Measurements from ENCODE around the gene CATSPERD.
"Not testable (repeated sequence)": the region's sequence is repeated elsewhere in the genome, so short reads cannot be mapped to it uniquely, and the experiment has no call there.

Gene CATSPERD

DNA sequence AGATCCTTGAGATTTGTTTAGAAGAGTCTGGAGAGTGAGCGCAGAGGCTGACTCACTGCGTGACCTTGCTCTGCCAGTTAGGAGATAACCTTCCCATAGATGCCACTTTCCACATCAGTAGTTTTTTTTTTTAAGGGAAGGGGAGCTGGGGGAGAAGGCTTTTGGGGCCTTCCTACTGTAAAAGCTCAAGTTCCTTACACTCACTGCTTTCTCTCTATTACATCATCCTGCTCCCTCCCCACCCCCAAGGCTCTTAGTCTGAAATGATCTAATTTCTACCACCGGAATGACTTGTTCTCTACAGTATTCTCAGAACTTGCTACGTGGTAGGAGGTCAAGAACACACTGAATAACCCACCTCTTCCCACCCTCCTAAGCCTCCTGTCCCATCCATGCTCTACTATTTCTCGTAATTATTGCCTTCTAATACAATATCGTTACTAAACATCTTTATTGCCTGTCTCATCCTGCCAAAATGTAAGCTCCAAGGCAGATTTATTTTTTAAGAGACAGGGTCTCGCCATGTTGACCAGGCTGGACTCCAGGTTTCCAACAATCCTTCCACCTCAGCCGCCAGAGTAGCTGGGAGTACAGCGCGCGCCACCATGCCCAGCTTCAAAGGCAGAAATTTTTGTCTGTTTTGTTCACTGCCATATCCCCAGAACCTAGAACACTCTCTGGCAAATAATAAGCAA is 1.7 kb upstream of the CATSPERD start:
- TF ChIP-seq POLR2AphosphoS5 (IDR thresholded peaks at IDR 0.05; ENCODE audit: low read depth, low read length): 0 out of 2 replicates have a peak, but pooled peaks have one; percentile 66
- peak; percentile 56; the same call in 1 of the 2 replicates for TF ChIP-seq POLR2A (IDR thresholded peaks at IDR 0.05; ENCODE audit: low read depth, low read length)
- no peak for TF ChIP-seq TAF1 (IDR thresholded peaks at IDR 0.05; ENCODE audit: borderline replicate concordance, low read depth, low read length)
- DNase-seq (ENCODE audit: insufficient read length) (peak; percentile 29), FAIRE-seq (no peak)

DNA sequence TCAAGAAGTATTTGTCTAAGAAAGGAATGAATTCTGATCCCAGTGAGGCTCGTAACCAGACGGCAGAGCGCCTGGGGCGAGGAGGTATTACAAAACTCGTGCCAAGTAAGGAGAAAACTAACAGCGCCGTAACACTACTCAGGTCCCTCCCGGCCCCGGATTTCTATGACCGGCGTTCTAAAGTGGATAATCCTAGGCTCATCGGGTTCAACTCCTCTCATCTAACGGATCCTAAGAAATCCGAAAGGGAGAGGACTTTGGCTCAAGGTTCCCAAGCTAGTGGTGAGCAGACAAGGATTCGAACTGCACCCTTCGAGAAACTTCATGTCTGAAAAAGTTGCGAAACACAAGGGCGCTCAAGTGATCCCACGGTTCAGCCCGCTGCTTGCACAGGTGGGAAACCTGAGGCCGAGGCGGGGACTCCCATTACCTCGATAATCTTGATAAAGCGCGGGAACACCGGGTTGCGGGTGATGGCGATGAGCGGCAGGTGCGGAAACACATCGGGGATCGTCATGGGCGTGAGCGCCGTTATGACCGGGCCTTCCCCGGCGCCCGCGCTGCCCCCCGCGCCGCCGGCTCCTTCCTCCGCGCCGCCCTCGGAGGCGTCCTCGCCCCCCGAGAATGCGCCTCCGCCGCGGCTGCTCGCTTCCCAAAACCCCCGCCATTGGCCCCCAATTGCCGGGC is 1.0 kb upstream of the CATSPERD start:
- FAIRE-seq: no peak
- no peak for DNase-seq (ENCODE audit: insufficient read length)
- TF ChIP-seq POLR2A (IDR thresholded peaks at IDR 0.05; ENCODE audit: low read depth, low read length): no peak
- TF ChIP-seq TAF1 (IDR thresholded peaks at IDR 0.05; ENCODE audit: borderline replicate concordance, low read depth, low read length): 0 out of 2 replicates have a peak, but pooled peaks have one; percentile 27

DNA sequence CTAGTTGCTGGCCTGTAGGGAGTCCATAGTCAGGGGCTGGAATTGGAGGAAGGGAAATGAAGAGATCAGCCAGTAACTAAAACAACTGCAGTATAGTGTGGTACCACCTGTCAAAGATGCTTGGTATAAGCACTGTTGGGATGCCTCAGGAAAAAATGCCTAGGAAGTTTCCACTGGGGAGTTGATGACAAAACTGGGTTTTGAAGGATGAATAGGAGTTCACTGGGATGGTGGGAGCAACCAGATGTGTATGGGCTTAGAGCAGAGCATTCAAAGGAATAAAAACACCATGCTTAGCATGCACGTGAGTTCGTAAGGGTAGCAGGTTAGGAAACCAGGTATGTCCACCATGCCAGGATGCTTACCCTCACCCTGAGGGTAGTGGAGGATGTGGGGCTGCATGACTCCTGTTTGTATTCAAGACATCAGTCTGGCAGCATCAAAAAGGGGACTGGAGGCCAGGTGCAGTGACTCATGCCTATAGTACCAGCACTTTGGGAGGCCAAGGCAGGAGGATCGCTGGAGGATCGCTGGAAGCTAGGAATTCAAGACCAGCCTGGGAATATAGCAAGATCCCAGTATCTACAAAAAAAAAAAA is 7.1 kb downstream of the CATSPERD start:
- no peak for DNase-seq (ENCODE audit: insufficient read length)
- no peak for TF ChIP-seq POLR2AphosphoS5 (IDR thresholded peaks at IDR 0.05; ENCODE audit: low read depth, low read length)
- no peak for TF ChIP-seq TAF1 (IDR thresholded peaks at IDR 0.05; ENCODE audit: borderline replicate concordance, low read depth, low read length)
- no peak for TF ChIP-seq POLR2A (IDR thresholded peaks at IDR 0.05; ENCODE audit: low read depth, low read length)
- no peak for FAIRE-seq

DNA sequence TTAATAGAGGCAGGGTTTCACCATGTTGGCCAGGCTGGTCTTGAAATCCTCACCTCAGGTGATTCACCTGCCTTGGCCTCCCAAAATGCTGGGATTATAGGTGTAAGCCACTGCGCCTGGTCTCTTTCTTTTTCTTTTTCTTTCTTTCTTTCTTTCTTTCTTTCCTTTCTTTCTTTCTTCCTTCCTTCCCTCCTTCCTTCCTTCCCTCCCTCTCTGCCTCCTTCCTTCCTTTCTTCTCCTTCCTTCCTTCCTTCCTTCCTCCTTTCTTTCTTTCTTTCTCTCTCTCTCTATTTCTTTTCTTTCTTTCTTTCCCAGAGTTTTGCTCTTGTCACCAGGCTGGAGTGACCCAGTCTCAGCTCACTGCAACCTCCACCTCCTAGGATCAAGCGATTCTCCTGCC is 12.7 kb downstream of the CATSPERD start:
- not testable (repeated sequence) for FAIRE-seq; DNase-seq (ENCODE audit: insufficient read length)

DNA sequence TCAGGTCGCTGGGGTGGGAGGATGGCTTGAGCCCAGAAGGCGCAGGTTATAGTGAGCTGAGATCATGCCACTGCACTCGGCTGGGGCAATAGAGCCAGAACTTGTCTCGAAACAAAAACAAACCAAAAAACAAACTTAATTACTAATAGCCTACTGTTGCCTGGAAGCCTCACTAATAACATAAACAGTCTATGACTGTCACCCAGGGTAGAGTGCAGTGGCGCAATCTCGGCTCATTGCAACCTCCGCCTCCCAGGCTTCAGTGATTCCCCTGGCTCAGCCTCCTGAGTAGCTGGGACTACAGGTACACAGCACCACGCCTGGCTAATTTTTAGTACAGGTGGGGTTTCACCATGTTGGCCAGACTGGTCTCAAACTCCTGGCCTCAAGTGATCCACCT is 18.0 kb downstream of the CATSPERD start:
- FAIRE-seq (no peak), DNase-seq (ENCODE audit: insufficient read length) (no peak)
- TF ChIP-seq POLR2A (IDR thresholded peaks at IDR 0.05; ENCODE audit: low read depth, low read length): no peak
- no peak for TF ChIP-seq POLR2AphosphoS5 (IDR thresholded peaks at IDR 0.05; ENCODE audit: low read depth, low read length)
- TF ChIP-seq TAF1 (IDR thresholded peaks at IDR 0.05; ENCODE audit: borderline replicate concordance, low read depth, low read length): no peak

DNA sequence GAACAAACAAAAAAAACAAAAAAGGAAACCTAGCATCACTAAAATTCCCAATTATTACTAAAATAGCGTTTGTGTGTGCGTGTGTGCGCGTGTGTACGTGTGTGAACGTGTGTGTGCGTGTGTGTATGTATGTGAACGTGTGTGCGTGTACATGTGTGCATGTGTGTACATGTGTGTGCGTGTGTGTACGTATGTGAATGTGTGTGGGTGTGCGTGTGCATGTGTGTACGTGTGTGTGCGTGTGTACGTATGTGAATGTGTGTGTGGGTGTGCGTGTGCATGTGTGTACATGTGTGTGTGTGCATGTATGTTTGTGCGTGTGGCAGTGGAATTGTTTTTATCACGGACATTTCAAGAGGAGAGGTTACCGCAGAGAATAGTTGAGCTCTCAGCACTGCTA is 21.6 kb downstream of the CATSPERD start:
- TF ChIP-seq POLR2AphosphoS5 (IDR thresholded peaks at IDR 0.05; ENCODE audit: low read depth, low read length) (no peak), TAF1 (IDR thresholded peaks at IDR 0.05; ENCODE audit: borderline replicate concordance, low read depth, low read length) (no peak), POLR2A (IDR thresholded peaks at IDR 0.05; ENCODE audit: low read depth, low read length) (no peak)
- DNase-seq (ENCODE audit: insufficient read length): no peak
- FAIRE-seq: no peak

DNA sequence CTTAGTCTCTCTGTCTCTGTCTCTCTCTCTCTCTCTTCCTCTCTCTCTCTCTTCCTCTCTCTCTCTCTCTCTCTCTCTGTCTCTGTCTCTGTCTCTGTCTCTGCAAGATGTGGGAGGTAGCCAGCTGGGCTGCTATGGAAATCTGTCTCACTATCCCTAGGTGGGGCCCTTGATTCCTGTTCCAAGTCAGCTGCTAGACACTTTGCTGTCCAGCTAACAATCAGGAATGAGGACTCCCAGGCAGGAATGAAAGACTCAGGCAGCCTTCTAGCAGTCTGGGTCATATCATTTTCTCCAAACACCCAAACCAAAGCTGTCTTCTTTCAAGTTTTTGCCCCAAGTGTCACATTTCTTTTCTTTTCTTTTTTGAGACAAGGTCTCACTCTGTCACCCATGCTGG is 23.2 kb downstream of the CATSPERD start:
- DNase-seq (ENCODE audit: insufficient read length): no peak
- TF ChIP-seq POLR2A (IDR thresholded peaks at IDR 0.05; ENCODE audit: low read depth, low read length) (no peak), POLR2AphosphoS5 (IDR thresholded peaks at IDR 0.05; ENCODE audit: low read depth, low read length) (no peak), TAF1 (IDR thresholded peaks at IDR 0.05; ENCODE audit: borderline replicate concordance, low read depth, low read length) (no peak)
- no peak for FAIRE-seq

DNA sequence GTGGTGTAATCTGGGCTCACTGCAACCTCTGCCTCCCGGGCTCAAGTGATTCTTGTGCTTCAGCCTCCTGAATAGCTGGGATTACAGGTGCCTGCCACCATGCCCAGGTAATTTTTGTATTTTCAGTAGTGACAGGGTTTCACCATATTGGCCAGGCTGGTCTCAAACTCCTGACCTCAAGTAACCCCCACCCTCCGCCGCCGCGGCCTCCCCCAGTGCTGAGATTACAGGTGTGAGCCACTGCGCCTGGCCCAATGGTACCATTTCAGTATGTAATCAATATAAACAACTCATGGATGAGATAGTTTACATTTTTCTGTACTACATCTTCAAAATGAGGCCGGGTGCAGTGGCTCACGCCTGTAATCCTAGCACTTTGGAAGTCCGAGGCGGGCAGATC is 24.6 kb downstream of the CATSPERD start:
- not testable (repeated sequence) for FAIRE-seq; DNase-seq (ENCODE audit: insufficient read length)

DNA sequence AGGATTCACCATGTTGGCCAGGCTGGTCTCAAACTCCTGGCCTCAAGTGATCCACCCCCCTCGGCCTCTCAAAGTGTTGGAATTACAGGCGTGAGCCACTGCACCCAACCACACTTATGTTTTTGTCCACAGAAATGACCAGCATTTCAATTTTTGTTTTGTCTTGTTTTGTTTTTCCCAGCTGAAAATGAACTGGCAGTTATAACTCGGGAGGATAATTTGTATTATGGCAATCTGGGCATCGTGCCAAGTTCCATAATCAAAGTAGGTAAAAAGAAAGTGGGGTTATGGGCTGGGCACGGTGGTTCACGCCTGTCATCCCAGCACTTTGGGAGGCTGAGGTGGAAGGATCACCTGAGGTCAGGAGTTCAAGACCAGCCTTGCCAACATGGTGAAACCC is 28.5 kb downstream of the CATSPERD start:
- FAIRE-seq; DNase-seq (ENCODE audit: insufficient read length): not testable (repeated sequence)

DNA sequence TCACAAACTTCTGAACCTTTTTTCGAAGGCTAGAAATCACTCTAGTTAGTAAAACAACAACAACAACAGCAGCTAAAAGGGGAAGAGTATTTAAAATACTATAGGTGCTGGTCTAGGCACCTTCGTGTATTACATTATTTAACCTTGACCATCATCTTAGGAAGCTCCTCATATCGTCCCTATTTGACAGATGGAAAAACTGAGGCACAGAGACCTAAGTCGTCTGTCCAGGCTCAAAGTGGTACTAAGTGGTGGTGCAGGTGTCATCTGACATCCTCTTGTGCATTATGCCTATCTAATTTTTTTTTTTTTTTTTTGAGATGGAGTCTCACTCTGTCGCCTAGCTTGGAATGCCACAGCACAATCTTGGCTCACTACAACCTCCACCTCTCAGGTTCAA is 29.1 kb downstream of the CATSPERD start:
- no peak for TF ChIP-seq POLR2AphosphoS5 (IDR thresholded peaks at IDR 0.05; ENCODE audit: low read depth, low read length)
- TF ChIP-seq POLR2A (IDR thresholded peaks at IDR 0.05; ENCODE audit: low read depth, low read length): no peak
- TF ChIP-seq TAF1 (IDR thresholded peaks at IDR 0.05; ENCODE audit: borderline replicate concordance, low read depth, low read length): no peak
- DNase-seq (ENCODE audit: insufficient read length) (no peak), FAIRE-seq (no peak)

DNA sequence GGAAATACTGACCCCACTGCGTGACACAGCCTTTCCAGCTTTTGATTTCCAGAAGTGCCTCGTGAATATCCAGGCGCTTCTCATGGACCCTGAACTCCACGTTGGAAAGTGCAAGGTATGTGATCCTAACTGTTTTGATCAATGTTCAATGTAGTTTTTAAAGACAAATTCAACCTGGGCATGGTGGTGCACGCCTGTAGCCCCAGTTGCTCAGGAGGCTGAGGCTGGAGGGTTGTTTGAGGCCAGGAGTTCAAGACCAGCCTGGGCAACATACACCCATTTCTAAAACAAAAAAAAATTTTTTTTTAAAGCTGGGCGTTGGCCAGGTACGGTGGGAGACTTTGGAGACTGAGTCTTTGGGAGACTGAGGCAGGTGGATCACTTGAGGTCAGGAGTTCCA is 31.3 kb downstream of the CATSPERD start:
- FAIRE-seq (no peak), DNase-seq (ENCODE audit: insufficient read length) (no peak)
- TF ChIP-seq TAF1 (IDR thresholded peaks at IDR 0.05; ENCODE audit: borderline replicate concordance, low read depth, low read length) (no peak), POLR2AphosphoS5 (IDR thresholded peaks at IDR 0.05; ENCODE audit: low read depth, low read length) (no peak), POLR2A (IDR thresholded peaks at IDR 0.05; ENCODE audit: low read depth, low read length) (no peak)

DNA sequence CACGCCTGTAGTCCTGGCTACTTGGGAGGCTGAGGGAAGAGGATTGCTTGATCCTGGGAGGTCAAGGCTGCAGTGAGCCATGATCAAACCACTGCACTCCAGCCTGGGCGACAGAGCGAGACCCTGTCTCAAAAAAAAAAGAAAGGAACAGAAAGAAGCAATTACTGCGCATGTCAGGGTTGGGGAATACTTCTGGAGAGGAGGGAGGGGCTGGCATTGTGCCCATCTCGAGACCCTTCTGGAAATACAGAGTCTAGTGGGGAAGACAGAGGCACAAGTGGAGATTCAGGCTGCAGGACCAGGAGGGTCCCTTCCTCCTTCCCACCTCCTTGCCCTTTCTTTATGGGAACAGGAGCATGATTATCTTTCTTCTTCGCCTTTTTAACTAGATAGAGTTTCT is 33.3 kb downstream of the CATSPERD start:
- no peak for DNase-seq (ENCODE audit: insufficient read length)
- TF ChIP-seq POLR2AphosphoS5 (IDR thresholded peaks at IDR 0.05; ENCODE audit: low read depth, low read length) (no peak), POLR2A (IDR thresholded peaks at IDR 0.05; ENCODE audit: low read depth, low read length) (no peak), TAF1 (IDR thresholded peaks at IDR 0.05; ENCODE audit: borderline replicate concordance, low read depth, low read length) (no peak)
- FAIRE-seq: no peak

Measured in GM12892 (cell line).